Caco-2 (cell line): ENCODE results near the gene MAN2C1. TPM values are rescaled to one million over a fixed set of nuclear protein-coding genes. Genes with fewer than 3 reads are reported as not detected.

Experiments
- BruUV-seq: library from RNA; stranded (reverse); fragments of 400-500 nt; replicated peaks from 2 replicates; lab custom pipeline; 2021; lab: Mats Ljungman, UMichigan
- CTCF ChIA-PET: fragments of 300-600 bp; sonication (Branson Sonifier 250); formaldehyde crosslinking; loops from one replicate; lab custom pipeline; 2022; ENCODE audit warnings: antibody characterized with exemption; lab: Charles Lee
- POLR2A ChIA-PET: fragments of 300-600 bp; sonication (Branson Sonifier 250); formaldehyde crosslinking; loops from one replicate; lab custom pipeline; 2022; ENCODE audit warnings: antibody characterized with exemption; lab: Charles Lee
- DNase-seq, 2 experiments: peaks; one replicate each; pipeline versions ENCODE4 v3.0.0 to v3.0.0-alpha.2; 2020 to 2022
- H3K27me3 ChIP-seq: replicated peaks from 2 replicates; pipeline ENCODE4 v1.6.0; 2011; ENCODE audit warnings: low read length; ENCODE audit not compliant: control insufficient read depth, insufficient read depth
- H3K36me3 ChIP-seq: 2 replicates; pipeline ENCODE4 v1.5.1; 2011; ENCODE audit warnings: low read length; ENCODE audit not compliant: control insufficient read depth, insufficient read depth
- H3K4me1 ChIP-seq: fragments of 250-450 bp; sonication (Bioruptor Pico); 2 replicates; pipeline ENCODE4 v1.5.1; 2020; ENCODE audit warnings: mild to moderate bottlenecking
- H3K4me3 ChIP-seq: 2 replicates; pipeline ENCODE4 v1.5.1; 2011; ENCODE audit warnings: low read depth, mild to moderate bottlenecking, control low read depth, low read length
- H3K9me3 ChIP-seq: fragments of 250-450 bp; sonication (Bioruptor Pico); 2 replicates; pipeline ENCODE4 v1.5.1; 2020; ENCODE audit warnings: mild to moderate bottlenecking, moderate library complexity
- H3K27ac Mint-ChIP-seq: one replicate; pipeline ENCODE4 v1.8.0; 2022; ENCODE audit warnings: mixed read lengths; ENCODE audit not compliant: unreplicated experiment
- H3K27me3 Mint-ChIP-seq: one replicate; pipeline ENCODE4 v1.8.0; 2022; ENCODE audit warnings: mixed read lengths; ENCODE audit not compliant: insufficient read depth, unreplicated experiment
- H3K36me3 Mint-ChIP-seq: one replicate; pipeline ENCODE4 v1.8.0; 2022; ENCODE audit warnings: mild to moderate bottlenecking, mixed read lengths; ENCODE audit not compliant: insufficient read depth, unreplicated experiment
- H3K4me1 Mint-ChIP-seq: one replicate; pipeline ENCODE4 v1.8.0; 2022; ENCODE audit warnings: low read depth, mixed read lengths; ENCODE audit not compliant: unreplicated experiment
- H3K4me3 Mint-ChIP-seq: one replicate; pipeline ENCODE4 v1.8.0; 2022; ENCODE audit warnings: mild to moderate bottlenecking, moderate library complexity, mixed read lengths; ENCODE audit not compliant: unreplicated experiment
- H3K9me3 Mint-ChIP-seq: one replicate; pipeline ENCODE4 v1.8.0; 2022; ENCODE audit warnings: mixed read lengths; ENCODE audit not compliant: unreplicated experiment
- CTCF ChIP-seq, 2 experiments: fragments of 200-600 bp in 1 of 2; IDR thresholded peaks; 1 replicate in 1 of 2; 2 replicates in 1 of 2; pipeline versions ENCODE4 v1.5.1 to v1.8.0; 2011 to 2022; ENCODE audit warnings: antibody characterized with exemption in 1 of 2, control low read depth in 1 of 2, inconsistent platforms in 1 of 2, low read depth in 1 of 2, low read length in 1 of 2, mild to moderate bottlenecking in 1 of 2, moderate library complexity in 1 of 2; ENCODE audit not compliant: insufficient read depth in 1 of 2, severe bottlenecking in 1 of 2, unreplicated experiment in 1 of 2
- intact Hi-C: fragments of 100-400 bp; cut with micrococcal nuclease; formaldehyde crosslinking; loops from one replicate; pipeline ENCODE4 v1.10.0; 2022; ENCODE audit not compliant: unreplicated experiment
- total RNA-seq: library from RNA; stranded (reverse); gene quantifications from 2 replicates; pipeline ENCODE4 v1.2.3, GENCODE V29; 2022

Gene MAN2C1
- total RNA-seq, 1 experiment from 2014 or later: 140 TPM

- H3K9me3 Mint-ChIP-seq: no peaks in the 10 kb centered on the region
- H3K36me3 ChIP-seq: no peaks in the 10 kb centered on the region
- TSS peak; percentile 29 for BruUV-seq
- H3K4me3 ChIP-seq: no peak overlapping the region
- POLR2A ChIA-PET: no interaction called here
- TF ChIP-seq CTCF (IDR thresholded peaks at IDR 0.05; ENCODE audit: insufficient read depth in 1 of 2, low read depth in 1 of 2, low read length in 1 of 2, severe bottlenecking in 1 of 2, unreplicated experiment in 1 of 2): no peak
- H3K4me3 Mint-ChIP-seq: no peak overlapping the region
- no peaks in the 10 kb centered on the region for H3K27me3 Mint-ChIP-seq
- no peaks in the 10 kb centered on the region for H3K27me3 ChIP-seq
- H3K36me3 Mint-ChIP-seq: peaks cover 7% of the 10 kb centered on the region
- no peaks in the 10 kb centered on the region; the same call in 1 of the 2 replicates for H3K4me1 ChIP-seq
- H3K9me3 ChIP-seq: no peaks in the 10 kb centered on the region
- CTCF ChIA-PET: no interaction called here
- no peak for DNase-seq
- intact Hi-C loops: no loop called here
- H3K4me1 Mint-ChIP-seq: peaks cover 7% of the 10 kb centered on the region
- no peak overlapping the region for H3K27ac Mint-ChIP-seq
Measured at GRCh38 chr15:75339531-75340240, 28.7 kb downstream of the MAN2C1 start.

- no TSS peak for BruUV-seq
- H3K4me3 ChIP-seq: no peak overlapping the region
- H3K36me3 ChIP-seq: no peaks in the 10 kb centered on the region
- Mint-ChIP-seq H3K27ac (no peak overlapping the region), H3K4me3 (no peak overlapping the region), H3K9me3 (no peaks in the 10 kb centered on the region), H3K36me3 (peaks cover 7% of the 10 kb centered on the region), H3K4me1 (peaks cover 7% of the 10 kb centered on the region), H3K27me3 (no peaks in the 10 kb centered on the region)
- H3K4me1 ChIP-seq: no peaks in the 10 kb centered on the region; the same call in 1 of the 2 replicates
- intact Hi-C loops: no loop called here
- H3K27me3 ChIP-seq: no peaks in the 10 kb centered on the region
- CTCF ChIA-PET: no interaction called here
- no peak for TF ChIP-seq CTCF (IDR thresholded peaks at IDR 0.05; ENCODE audit: insufficient read depth in 1 of 2, low read depth in 1 of 2, low read length in 1 of 2, severe bottlenecking in 1 of 2, unreplicated experiment in 1 of 2)
- POLR2A ChIA-PET: no interaction called here
- no peaks in the 10 kb centered on the region for H3K9me3 ChIP-seq
- DNase-seq: no peak
Measured at GRCh38 chr15:75338661-75339240, 29.7 kb downstream of the MAN2C1 start.

- Histone ChIP-seq H3K36me3 (no peaks in the 10 kb centered on the region), H3K4me1 (no peaks in the 10 kb centered on the region; the same call in 1 of the 2 replicates), H3K9me3 (no peaks in the 10 kb centered on the region), H3K4me3 (peak within 1 kb of the TSS; percentile 64), H3K27me3 (no peaks in the 10 kb centered on the region)
- H3K4me3 Mint-ChIP-seq: peak within 1 kb of the TSS; percentile 90
- CTCF ChIA-PET: interaction anchor here (1.0 kb wide), 1 partner anchor 32 kb away, joined by 3 read pairs; no protein-coding TSS in a partner anchor
- BruUV-seq: no TSS peak
- peak within 1 kb of the TSS; percentile 94 for H3K27ac Mint-ChIP-seq
- POLR2A ChIA-PET: interaction anchor here (1.0 kb wide), 1 partner anchor 32 kb away, joined by 3 read pairs; the partner anchor contains the start of gene MAN2C1
- TF ChIP-seq CTCF (IDR thresholded peaks at IDR 0.05; ENCODE audit: insufficient read depth in 1 of 2, low read depth in 1 of 2, low read length in 1 of 2, severe bottlenecking in 1 of 2, unreplicated experiment in 1 of 2): no peak
- intact Hi-C loops: no loop called here
- peak; percentile 94 to 97 for DNase-seq
- no peaks in the 10 kb centered on the region for H3K9me3 Mint-ChIP-seq
- peaks cover 7% of the 10 kb centered on the region for H3K36me3 Mint-ChIP-seq
- H3K27me3 Mint-ChIP-seq: no peaks in the 10 kb centered on the region
- H3K4me1 Mint-ChIP-seq: peaks cover 7% of the 10 kb centered on the region
Measured at GRCh38 chr15:75335705-75336355, 32.6 kb downstream of the MAN2C1 start, which contains the start of gene COMMD4. TSS of gene COMMD4 (plus strand) at chr15:75336063. CDS start at chr15:75336090, 27 bp downstream.
